K562 (cell line): Measurements from ENCODE around the gene IP6K1. TPM values are rescaled to one million over a fixed set of nuclear protein-coding genes. Genes with fewer than 3 reads are reported as not detected.
A peak's percentile ranks its signal among the peaks of the same experiment; 100 is the strongest.

Experiments used
- ATAC-seq: fragments of 200-7000 bp; cut with Tn5 transposase; 3 replicates; pipeline ENCODE4 v1.9.1; 2020; ENCODE audit warnings: moderate library complexity
- BruUV-seq: library from RNA; stranded (reverse); fragments of 400-500 nt; replicated peaks from 2 replicates; lab custom pipeline; 2021; lab: Mats Ljungman, UMichigan
- CTCF ChIA-PET: fragments of 300-600 bp; formaldehyde crosslinking; extraction: SDS; loops from one replicate; lab custom pipeline; 2021; ENCODE audit warnings: low intra/inter-chr PET ratio; lab: Yijun Ruan, JAX
- POLR2A ChIA-PET: fragments of 300-600, 350-650 bp; sonication (Branson Sonifier 250); formaldehyde crosslinking; extraction: SDS; loops from one replicate; lab custom pipeline; 2021; ENCODE audit warnings: antibody characterized with exemption, inconsistent platforms; lab: Yijun Ruan, JAX
- DNase-seq, 4 experiments: peaks; one replicate each; pipeline versions ENCODE4 v3.0.0 to v3.0.0-alpha.2; 2011 to 2018; ENCODE audit warnings: low spot score in 3 of 4, mixed read lengths in 3 of 4; ENCODE audit errors: extremely low read depth in 1 of 4
- FAIRE-seq: peaks from 2 replicates; lab custom pipeline; 2011; peaks lifted over from hg19 to GRCh38; lab: Jason Lieb, UNC
- H2AFZ ChIP-seq: 2 replicates; pipeline ENCODE4 v1.6.0; 2011; ENCODE audit warnings: low read depth, low read length, control low read depth, inconsistent platforms
- H3K27ac ChIP-seq: fragments of 200-600 bp; 3 replicates; pipeline ENCODE4 v1.8.0; 2011; ENCODE audit warnings: low read depth, mild to moderate bottlenecking, control low read depth, inconsistent platforms, low read length, moderate library complexity, mixed read lengths; ENCODE audit errors: extremely low read depth
- H3K27me3 ChIP-seq, 2 experiments: fragments of 300-600 bp in 1 of 2; 2 replicates in 1 of 2; 3 replicates in 1 of 2; pipeline versions ENCODE4 v1.6.0 to v1.8.0; 2011; ENCODE audit warnings: inconsistent platforms in 2 of 2, low read length in 2 of 2, mild to moderate bottlenecking in 1 of 2, mixed read lengths in 1 of 2, moderate library complexity in 1 of 2; ENCODE audit not compliant: control insufficient read depth in 2 of 2, insufficient read depth in 2 of 2
- H3K36me3 ChIP-seq: fragments of 300-600 bp; 3 replicates; pipeline ENCODE4 v1.8.0; 2011; ENCODE audit warnings: mild to moderate bottlenecking, low read length, inconsistent platforms; ENCODE audit not compliant: control insufficient read depth, insufficient read depth
- H3K4me1 ChIP-seq, 2 experiments: fragments of 200-600 bp in 1 of 2; replicated peaks in 1 of 2; 2 replicates in 1 of 2; 3 replicates in 1 of 2; pipeline versions ENCODE4 v1.5.1 to v1.8.0; 2011; ENCODE audit warnings: inconsistent platforms in 2 of 2, low read length in 2 of 2, mild to moderate bottlenecking in 1 of 2, mixed read lengths in 1 of 2, moderate library complexity in 1 of 2; ENCODE audit not compliant: control insufficient read depth in 2 of 2, insufficient read depth in 2 of 2
- H3K4me2 ChIP-seq: 2 replicates; pipeline ENCODE4 v1.6.1; 2011; ENCODE audit warnings: low read length, control low read depth, inconsistent platforms, mixed read lengths; ENCODE audit not compliant: insufficient read depth
- H3K4me3 ChIP-seq: fragments of 200-600 bp; sonication (generic), shearing (Covaris generic); 2 replicates; pipeline ENCODE4 v1.5.1; 2016; ENCODE audit warnings: control low read depth, inconsistent platforms
- H3K79me2 ChIP-seq: fragments of 200-600 bp; 3 replicates; pipeline ENCODE4 v1.8.0; 2011; ENCODE audit warnings: low read length, inconsistent platforms; ENCODE audit not compliant: control insufficient read depth, insufficient read depth
- H3K9ac ChIP-seq, 2 experiments: 2 replicates each; pipeline versions ENCODE4 v1.6.0 to v1.6.1; 2011; ENCODE audit warnings: low read depth in 2 of 2, low read length in 2 of 2, control low read depth in 1 of 2, inconsistent platforms in 1 of 2, mild to moderate bottlenecking in 1 of 2, mixed read lengths in 1 of 2; ENCODE audit not compliant: insufficient read depth in 1 of 2
- H3K9me1 ChIP-seq: one replicate; pipeline ENCODE4 v1.6.0; 2011; ENCODE audit warnings: inconsistent platforms, mild to moderate bottlenecking, low read length, moderate library complexity; ENCODE audit not compliant: control insufficient read depth, insufficient read depth
- H3K9me3 ChIP-seq: replicated peaks from 2 replicates; pipeline ENCODE4 v1.5.1; 2011; ENCODE audit warnings: low read depth, low read length, inconsistent platforms; ENCODE audit not compliant: control insufficient read depth, insufficient read depth
- H4K20me1 ChIP-seq: replicated peaks from 2 replicates; pipeline ENCODE4 v1.6.1; 2011; ENCODE audit warnings: low read length, inconsistent platforms, mixed read lengths; ENCODE audit not compliant: control insufficient read depth, insufficient read depth
- ARID3A ChIP-seq: IDR thresholded peaks from 2 replicates; pipeline ENCODE4 v1.6.1; 2012; ENCODE audit warnings: low read depth, low read length, improper control_type of control experiment, borderline replicate concordance
- DLX4 ChIP-seq: fragments of 250-450 bp; sonication (Bioruptor Pico); IDR thresholded peaks from 2 replicates; pipeline ENCODE4 v1.6.1; 2021; ENCODE audit warnings: mild to moderate bottlenecking
- GTF2A2 ChIP-seq: IDR thresholded peaks from 2 replicates; pipeline ENCODE4 v1.6.1; 2016; ENCODE audit warnings: mild to moderate bottlenecking, missing genetic modification characterization, missing compliant biosample characterization
- GTF2E2 ChIP-seq: fragments of 200-800 bp; sonication (Bioruptor generic); IDR thresholded peaks from 2 replicates; pipeline ENCODE4 v1.6.1; 2016; ENCODE audit warnings: missing genetic modification characterization, missing compliant biosample characterization
- MTA3 ChIP-seq: fragments of 450-650 bp; formaldehyde crosslinking; IDR thresholded peaks from 2 replicates; pipeline ENCODE4 v1.6.1; 2017; ENCODE audit warnings: mild to moderate bottlenecking, borderline replicate concordance
- POLR2G ChIP-seq: fragments of 200-400 bp; formaldehyde crosslinking; IDR thresholded peaks from 2 replicates; pipeline ENCODE4 v1.6.1; 2017; ENCODE audit warnings: low read depth, mild to moderate bottlenecking, antibody characterized with exemption, low read length, moderate library complexity
- RBM15 ChIP-seq: fragments of 200-400 bp; formaldehyde crosslinking; IDR thresholded peaks from 2 replicates; pipeline ENCODE4 v1.6.1; 2018; ENCODE audit warnings: mild to moderate bottlenecking, low read length, moderate library complexity; ENCODE audit not compliant: insufficient read depth
- THAP12 ChIP-seq: fragments of 250-450 bp; sonication (Bioruptor Pico); IDR thresholded peaks from 2 replicates; pipeline ENCODE4 v1.9.0; 2021; ENCODE audit warnings: mild to moderate bottlenecking, inconsistent platforms
- ZBTB8A ChIP-seq: fragments of 450-650 bp; IDR thresholded peaks from 2 replicates; pipeline ENCODE4 v1.6.1; 2018; ENCODE audit warnings: mild to moderate bottlenecking, moderate library complexity; ENCODE audit not compliant: partially characterized antibody
- ZNF121 ChIP-seq: sonication (generic); formaldehyde crosslinking; conservative IDR thresholded peaks from 2 replicates; pipeline ENCODE4 v1.8.0; 2022; ENCODE audit warnings: missing genetic modification reagents
- ZNF507 ChIP-seq: conservative IDR thresholded peaks from 2 replicates; pipeline ENCODE4 v1.6.1; 2017; ENCODE audit warnings: missing genetic modification characterization, missing compliant biosample characterization
- WGBS: fragments of 100-300 bp; shearing (Covaris generic); methylation state at CpG from one replicate; pipeline ENCODE4 v1.1.6; 2016; ENCODE audit warnings: low coverage, mixed read lengths; ENCODE audit not compliant: insufficient coverage; ENCODE audit errors: missing lambda C conversion rate; 5-methylcytosine and 5-hydroxymethylcytosine counted together
- in situ Hi-C: fragments of 300-500 bp; cut with MboI; formaldehyde crosslinking; loops from 4 replicates; pipeline ENCODE4 v1.15.0; 2018; ENCODE audit warnings: inconsistent platforms, mixed read lengths
- intact Hi-C: fragments of 100-400 bp; cut with micrococcal nuclease; formaldehyde crosslinking; loops from 2 replicates; pipeline ENCODE4 v1.14.2; 2022
- polyA plus RNA-seq, 8 experiments: library from polyadenylated mRNA; depleted of rRNA in 4 of 8; stranded (reverse) in 5 of 8; unstranded in 3 of 8; fragments of >200 nt; fragmentation: Nextera tagmentation in 2 of 8; fragmentation: Illumina TruSeq in 1 of 8; extraction: Ambion mirVana in 2 of 8; extraction: Trizol in 1 of 8; gene quantifications; 2 replicates each; pipeline versions ENCODE4 v1.2.1 to v1.2.3, GENCODE V29; 2011 to 2014; ENCODE audit warnings: inconsistent platforms in 1 of 8, missing spikeins in 1 of 8
- total RNA-seq, 7 experiments: library from RNA; depleted of rRNA in 6 of 7; stranded (reverse); fragments of >200 nt in 6 of 7; fragmentation: Illumina TruSeq in 2 of 7; extraction: Trizol in 2 of 7; gene quantifications; 2 replicates each; pipeline versions ENCODE4 v1.2.1 to v1.2.3, GENCODE V29; 2011 to 2021; ENCODE audit warnings: low replicate concordance in 1 of 7

IP6K1 gene
- total and polyA plus RNA-seq, 9 of the 15 experiments (the other 6 are each of a cell fraction or from before 2014, with no cell fraction given): 0.46 to 29.2 (median 13.1) TPM

GRCh38 chr3:49716691-49717210 lies 69.6 kb downstream of the IP6K1 start:
- FAIRE-seq: no peak
- no peak for ATAC-seq
- DNase-seq: no peak

GRCh38 chr3:49716169-49716568 lies 70.2 kb downstream of the IP6K1 start:
- no peaks in the 10 kb centered on the region for H3K79me2 ChIP-seq
- no peaks in the 10 kb centered on the region for H3K9me1 ChIP-seq
- H3K9me3 ChIP-seq: no peaks in the 10 kb centered on the region
- in situ Hi-C loops: no loop called here
- no peak overlapping the region for H3K9ac ChIP-seq
- ATAC-seq: no peak
- H3K4me2 ChIP-seq: no peak overlapping the region
- peaks cover 0 to 9% of the 10 kb centered on the region in 2 experiments; a peak in 1 of 5 replicates for H3K4me1 ChIP-seq
- no peak for DNase-seq
- BruUV-seq: no TSS peak
- no peaks in the 10 kb centered on the region for H4K20me1 ChIP-seq
- peaks cover 47% of the 10 kb centered on the region; the same call in 2 of the 3 replicates for H3K36me3 ChIP-seq
- ChIA-PET POLR2A (no interaction called here), CTCF (no interaction called here)
- H3K27me3 ChIP-seq: no peaks in the 10 kb centered on the region
- H3K4me3 ChIP-seq: no peak overlapping the region
- H3K27ac ChIP-seq: no peak overlapping the region
- 93% methylated on average over 3 of the region's 7 CpGs for WGBS
- no peak for FAIRE-seq
- H2AFZ ChIP-seq: no peak overlapping the region
- intact Hi-C loops: no loop called here
- TF ChIP-seq ZNF507 (tag) (no peak), RBM15 (no peak), DLX4 (no peak), ZBTB8A (no peak), ZNF121 (CRISPR knock-in tag) (no peak), GTF2E2 (no peak), ARID3A (no peak), MTA3 (no peak), THAP12 (no peak)

More at GRCh38 chr3:49716691-49717210, 69.6 kb downstream of the IP6K1 start:
- H3K4me1 ChIP-seq: peaks cover 0 to 10% of the 10 kb centered on the region in 2 experiments; a peak in 1 of 5 replicates
- ChIA-PET POLR2A (interaction anchor here (0.5 to 0.7 kb wide), 2 partner anchors 9 to 59 kb away, joined by 3 to 4 read pairs; no protein-coding TSS in a partner anchor), CTCF (no interaction called here)
- H3K4me2 ChIP-seq: no peak overlapping the region
- no peaks in the 10 kb centered on the region for H3K27me3 ChIP-seq
- 97% methylated on average over 6 of the region's 16 CpGs for WGBS
- no peaks in the 10 kb centered on the region for H3K9me3 ChIP-seq
- no TSS peak for BruUV-seq
- TF ChIP-seq POLR2G (peak; percentile 41; the same call in 1 of the 2 replicates), GTF2A2 (tag) (no peak)
- no peaks in the 10 kb centered on the region for H4K20me1 ChIP-seq
- intact Hi-C loops: no loop called here
- H3K79me2 ChIP-seq: no peaks in the 10 kb centered on the region
- no peak overlapping the region for H2AFZ ChIP-seq
- no peaks in the 10 kb centered on the region for H3K9me1 ChIP-seq
- peaks cover 53% of the 10 kb centered on the region; the same call in 2 of the 3 replicates for H3K36me3 ChIP-seq
- no peak overlapping the region for H3K9ac ChIP-seq
- in situ Hi-C loops: no loop called here
- no peak overlapping the region for H3K27ac ChIP-seq
- H3K4me3 ChIP-seq: no peak overlapping the region
